ENCODE data around the gene SLC35E1. TPM values are rescaled to one million over a fixed set of nuclear protein-coding genes. Genes with fewer than 3 reads are reported as not detected.

The SLC35E1 gene
- total RNA-seq = 39.7 to 45.4 TPM (median 42.1 TPM) in 3 replicates

GRCh38 chr19:16572332-16573211 lies at the start of gene SLC35E1:
TSS of gene SLC35E1 (minus strand) at chr19:16572415. CDS start at chr19:16572364, 51 bp downstream.
- peaks cover 26% of the 10 kb centered on the region for H3K4me1 Mint-ChIP-seq
- H3K36me3 Mint-ChIP-seq = peaks cover 11% of the 10 kb centered on the region
- H3K4me3 Mint-ChIP-seq = peak within 1 kb of the TSS; percentile 93
- TF ChIP-seq CTCF (IDR thresholded peaks at IDR 0.05; ENCODE audit: unreplicated experiment) = no peak
- H3K27ac Mint-ChIP-seq = peak within 1 kb of the TSS; percentile 98
- peak; percentile 88 to 92 for DNase-seq (ENCODE audit: low spot score in 2 of 2, unreplicated experiment in 2 of 2)
- no peaks in the 10 kb centered on the region for H3K27me3 Mint-ChIP-seq (ENCODE audit: low read depth)
- H3K9me3 Mint-ChIP-seq = no peaks in the 10 kb centered on the region

DNA sequence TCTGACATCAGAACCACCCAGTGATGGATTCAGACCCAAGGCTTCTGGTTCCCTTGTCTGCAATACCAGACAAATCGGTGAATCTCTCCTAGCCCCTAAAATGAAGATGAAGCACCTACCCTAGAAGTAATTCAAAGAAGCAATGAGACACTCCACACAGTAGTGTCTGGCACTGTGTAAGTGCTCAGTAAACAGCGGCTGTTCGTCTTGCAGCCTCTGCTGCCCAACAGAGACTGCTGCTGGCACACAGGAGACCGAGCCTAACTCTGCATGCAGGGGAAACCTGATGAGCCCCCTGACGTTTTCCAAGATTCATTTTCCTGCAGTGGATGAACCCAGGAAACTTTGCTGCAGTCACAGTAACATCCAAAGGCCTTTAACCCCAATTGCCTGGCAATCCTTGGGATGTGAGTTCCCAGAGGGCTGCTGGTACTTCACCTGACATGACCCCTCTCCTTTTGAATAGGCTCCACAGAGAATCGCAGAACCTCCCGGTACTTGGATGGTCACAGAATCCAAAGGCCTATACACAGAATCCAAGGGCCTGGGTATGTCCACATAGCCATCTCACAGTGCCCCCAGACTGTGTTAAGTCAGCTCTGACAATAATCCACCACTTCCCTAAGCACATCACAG lies 49.1 kb upstream of the SLC35E1 start:
- no peak for DNase-seq (ENCODE audit: low spot score in 2 of 2, unreplicated experiment in 2 of 2)
- Mint-ChIP-seq H3K27me3 (ENCODE audit: low read depth) (no peaks in the 10 kb centered on the region), H3K9me3 (no peaks in the 10 kb centered on the region), H3K4me3 (no peak overlapping the region), H3K27ac (no peak overlapping the region), H3K4me1 (peaks cover 9% of the 10 kb centered on the region), H3K36me3 (no peaks in the 10 kb centered on the region)
- no peak for TF ChIP-seq CTCF (IDR thresholded peaks at IDR 0.05; ENCODE audit: unreplicated experiment)

DNA sequence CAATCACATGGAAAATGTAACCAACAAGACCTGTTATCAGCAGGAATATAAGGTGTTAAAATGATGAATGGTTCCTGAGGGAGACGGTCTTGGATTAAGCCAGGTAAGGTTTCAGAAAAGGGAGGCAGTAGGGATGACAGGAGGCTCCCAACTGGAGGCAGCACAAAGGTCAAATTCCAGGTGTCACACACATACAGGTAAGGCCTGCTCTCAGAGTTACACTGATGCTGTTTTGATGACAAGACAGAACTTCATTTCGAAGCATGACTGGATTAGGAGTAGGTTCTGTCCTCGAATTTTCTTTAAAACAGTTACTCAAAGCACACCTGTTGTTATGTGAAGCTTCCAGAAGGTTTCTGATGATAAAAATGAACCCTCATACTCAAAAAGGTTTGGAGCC lies 48.4 kb upstream of the SLC35E1 start:
- Mint-ChIP-seq H3K4me3 (no peak overlapping the region), H3K36me3 (no peaks in the 10 kb centered on the region), H3K27ac (no peak overlapping the region), H3K27me3 (ENCODE audit: low read depth) (no peaks in the 10 kb centered on the region), H3K4me1 (peaks cover 3% of the 10 kb centered on the region), H3K9me3 (no peaks in the 10 kb centered on the region)
- DNase-seq (ENCODE audit: low spot score in 2 of 2, unreplicated experiment in 2 of 2) = no peak
- TF ChIP-seq CTCF (IDR thresholded peaks at IDR 0.05; ENCODE audit: unreplicated experiment) = no peak

- H3K27ac Mint-ChIP-seq = no peak overlapping the region
- no peak for TF ChIP-seq CTCF (IDR thresholded peaks at IDR 0.05; ENCODE audit: unreplicated experiment)
- H3K27me3 Mint-ChIP-seq (ENCODE audit: low read depth) = no peaks in the 10 kb centered on the region
- no peaks in the 10 kb centered on the region for H3K36me3 Mint-ChIP-seq
- H3K9me3 Mint-ChIP-seq = no peaks in the 10 kb centered on the region
- no peak overlapping the region for H3K4me3 Mint-ChIP-seq
- H3K4me1 Mint-ChIP-seq = peaks cover 2% of the 10 kb centered on the region
- no peak for DNase-seq (ENCODE audit: low spot score in 2 of 2, unreplicated experiment in 2 of 2)
Observed at GRCh38 chr19:16620018-16620417, 47.8 kb upstream of the SLC35E1 start.

DNA sequence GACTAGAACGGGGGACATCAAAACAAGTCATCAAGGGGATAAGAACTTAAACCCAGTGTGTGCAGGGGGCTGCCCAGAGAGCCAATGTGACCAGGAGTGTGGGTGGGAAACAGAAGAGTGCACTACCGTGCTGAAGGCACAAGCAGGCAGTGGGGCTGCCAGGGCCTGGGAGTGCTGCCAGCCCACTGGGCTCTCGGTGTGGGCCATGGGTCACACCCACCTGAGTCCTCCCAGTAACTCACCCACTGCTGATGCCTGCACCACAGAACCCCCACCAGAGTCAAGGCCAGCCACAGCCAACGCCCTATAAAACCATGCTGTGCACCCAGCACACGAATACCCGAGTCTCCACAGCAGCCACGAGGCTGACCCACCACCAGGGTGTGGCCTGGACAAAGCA lies 47.2 kb upstream of the SLC35E1 start:
- H3K27me3 Mint-ChIP-seq (ENCODE audit: low read depth) = no peaks in the 10 kb centered on the region
- no peak for TF ChIP-seq CTCF (IDR thresholded peaks at IDR 0.05; ENCODE audit: unreplicated experiment)
- H3K36me3 Mint-ChIP-seq = no peaks in the 10 kb centered on the region
- H3K4me1 Mint-ChIP-seq = peaks cover 6% of the 10 kb centered on the region
- H3K4me3 Mint-ChIP-seq = no peak overlapping the region
- no peak for DNase-seq (ENCODE audit: low spot score in 2 of 2, unreplicated experiment in 2 of 2)
- H3K27ac Mint-ChIP-seq = no peak overlapping the region
- H3K9me3 Mint-ChIP-seq = no peaks in the 10 kb centered on the region

All from mesothelial cell of epicardium (in vitro differentiated cells).